22Rv1 (cell line): ENCODE data around the gene PPCDC.

Experiments used
- CTCF ChIP-seq: fragments of 450-650 bp; IDR thresholded peaks from 2 replicates; pipeline ENCODE4 v1.5.1; 2017; ENCODE audit warnings: mild to moderate bottlenecking
- ZFX ChIP-seq: fragments of 450-650 bp; IDR thresholded peaks from 2 replicates; pipeline ENCODE4 v1.6.1; 2017; ENCODE audit warnings: antibody characterized with exemption, borderline replicate concordance

GRCh38 chr15:75042730-75043508 is 19.5 kb downstream of the PPCDC start:
- TF ChIP-seq CTCF = peak; percentile 30
- TF ChIP-seq ZFX = no peak
